ENCODE measurements around the gene HOXA3.

HOXA3 gene

DNA sequence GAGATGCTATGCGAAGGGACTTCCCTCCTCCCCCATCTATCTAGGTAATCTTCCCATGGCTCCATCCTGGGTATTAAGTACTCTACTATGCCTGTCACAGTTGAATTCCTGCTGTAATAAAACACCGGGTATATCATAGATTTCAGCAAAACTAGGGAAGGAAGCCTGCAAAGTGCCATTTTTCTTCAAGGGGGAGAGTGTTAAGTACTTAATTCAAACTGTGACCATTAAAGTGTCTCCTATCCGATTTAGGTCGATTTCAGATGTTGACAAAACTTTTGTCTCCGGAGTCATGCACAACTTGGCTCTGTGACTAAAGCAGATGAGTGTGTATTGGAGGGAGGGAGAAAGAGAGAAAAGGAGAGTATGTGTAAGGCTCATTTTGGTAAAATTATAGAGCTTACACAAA is 26.4 kb downstream of the HOXA3 start:
- DNase-seq, result no peak

DNA sequence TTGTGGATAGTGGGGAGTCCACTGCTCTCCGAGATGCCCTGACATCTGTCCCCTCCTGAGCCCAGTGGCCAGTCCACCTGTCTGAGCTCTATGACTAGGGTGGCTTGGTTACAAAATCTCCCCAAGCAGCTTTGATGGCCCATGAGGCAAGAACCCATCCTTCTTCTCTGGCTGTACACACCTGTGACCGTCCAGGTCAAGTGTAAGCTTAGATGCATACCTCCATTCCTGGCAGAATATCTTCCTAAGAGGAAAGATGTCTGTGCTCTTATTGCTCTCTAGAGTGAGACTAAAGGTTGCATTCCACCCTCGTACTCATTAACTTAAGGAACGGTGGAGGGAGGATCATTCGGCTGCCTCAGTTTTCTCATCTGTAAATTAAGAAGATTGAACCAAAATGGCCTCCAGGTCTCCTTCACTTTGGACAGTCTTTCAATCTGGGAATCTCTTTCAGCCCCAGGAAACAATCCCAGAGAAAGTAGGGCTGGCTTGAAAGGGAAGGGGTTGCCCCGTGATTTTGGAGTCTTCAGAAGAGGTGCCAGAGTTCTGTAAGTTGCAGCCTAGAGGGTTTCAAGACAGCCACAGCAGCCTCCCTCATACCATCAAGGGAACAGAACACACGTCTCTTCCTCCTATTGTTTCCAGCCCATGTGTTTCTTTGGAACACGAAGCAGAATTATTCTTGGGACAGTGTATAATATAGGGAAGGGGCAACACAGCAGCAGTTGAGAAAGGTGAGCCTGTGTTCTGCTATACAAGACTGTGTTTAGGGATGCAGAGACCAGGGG is 27.3 kb downstream of the HOXA3 start:
- no peak for DNase-seq

DNA sequence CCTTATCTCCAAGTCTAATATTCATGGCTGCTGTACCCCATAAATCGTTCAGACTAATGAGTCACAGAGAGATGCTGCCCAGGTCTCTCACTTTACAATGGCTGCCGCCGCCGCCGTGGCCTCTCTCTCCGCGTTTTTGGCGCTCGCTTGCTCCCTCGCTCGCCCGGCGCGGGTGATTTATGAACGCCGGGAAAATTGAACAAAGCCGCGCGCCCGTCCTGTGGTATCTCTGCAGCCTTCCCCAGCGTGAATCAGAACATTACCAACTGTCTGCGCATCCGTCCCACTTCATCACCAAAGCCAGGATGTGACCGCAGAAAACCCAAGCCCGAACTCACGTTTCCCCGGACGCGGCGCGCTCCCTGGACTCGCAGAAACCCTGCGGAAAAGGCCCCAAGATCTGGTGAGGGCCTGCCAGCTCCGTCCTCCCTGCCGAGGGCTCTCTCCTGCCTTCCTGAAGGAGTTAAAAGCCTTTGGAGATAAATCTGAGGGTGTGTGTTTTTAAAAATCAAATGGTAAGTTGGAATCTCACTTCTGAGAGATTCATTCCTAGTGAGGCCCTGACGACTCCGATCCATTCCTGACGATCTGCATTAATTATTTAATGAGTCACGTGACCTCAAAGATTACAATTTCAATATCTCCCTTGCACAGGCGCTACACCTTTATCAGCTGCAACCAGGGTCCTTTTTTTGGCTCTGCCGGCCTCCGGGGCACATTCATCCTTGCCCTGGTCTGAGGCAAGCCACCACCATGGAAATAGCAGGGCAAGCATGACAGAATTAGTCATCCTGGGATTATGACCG is 28.1 kb downstream of the HOXA3 start:
- DNase-seq, result no peak

DNA sequence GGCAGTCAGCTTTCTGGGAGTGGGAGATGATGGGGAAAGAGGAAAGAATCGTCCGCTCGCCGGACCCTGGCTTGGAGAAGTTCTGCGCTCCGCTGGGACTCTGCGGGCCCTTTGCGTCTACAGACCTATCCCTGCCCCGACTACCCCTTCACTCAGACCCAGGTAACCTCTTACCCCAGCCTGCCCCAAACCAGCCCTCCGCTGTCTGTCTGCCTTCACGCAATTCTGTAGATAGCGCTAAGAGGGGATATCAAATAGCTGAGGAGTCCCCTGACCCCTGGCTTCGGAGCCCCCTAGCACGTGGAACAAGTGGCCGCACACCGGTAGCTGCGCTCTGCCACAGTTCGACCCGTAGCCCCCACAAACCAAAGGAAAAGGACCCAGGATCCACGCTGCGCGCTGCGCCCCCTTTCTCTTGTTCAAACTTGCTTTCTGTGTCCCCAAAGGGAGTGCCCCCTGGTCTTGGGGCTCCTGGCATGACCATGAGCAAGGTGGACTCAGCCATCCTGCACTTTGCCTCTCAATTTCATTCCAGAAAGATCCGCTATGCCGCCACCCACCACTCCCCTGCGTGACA is 28.8 kb downstream of the HOXA3 start:
- DNase-seq, result no peak

DNA sequence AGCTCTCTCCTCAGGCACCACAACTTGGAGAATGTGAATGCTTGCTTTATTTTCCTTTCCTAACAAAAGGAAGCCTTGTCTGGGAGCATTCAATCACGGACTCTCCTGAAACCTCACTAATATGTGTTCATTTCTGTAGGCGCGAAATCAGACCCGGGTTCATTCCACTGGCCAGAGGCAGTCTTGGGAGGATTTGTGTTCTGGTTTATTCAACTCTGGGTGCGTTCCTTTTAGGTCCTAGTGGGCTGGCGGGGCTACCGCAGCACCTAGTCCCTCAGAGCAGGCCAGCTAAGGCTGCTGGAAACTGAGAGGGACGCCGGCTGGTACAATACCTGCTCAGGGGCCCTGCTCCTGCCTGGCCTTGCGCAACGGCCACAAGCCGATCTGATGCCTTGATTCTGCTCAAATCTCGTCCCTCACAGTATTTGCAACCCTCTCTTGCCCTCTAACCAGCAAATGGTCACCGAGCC is 29.3 kb downstream of the HOXA3 start:
- DNase-seq, result no peak

DNA sequence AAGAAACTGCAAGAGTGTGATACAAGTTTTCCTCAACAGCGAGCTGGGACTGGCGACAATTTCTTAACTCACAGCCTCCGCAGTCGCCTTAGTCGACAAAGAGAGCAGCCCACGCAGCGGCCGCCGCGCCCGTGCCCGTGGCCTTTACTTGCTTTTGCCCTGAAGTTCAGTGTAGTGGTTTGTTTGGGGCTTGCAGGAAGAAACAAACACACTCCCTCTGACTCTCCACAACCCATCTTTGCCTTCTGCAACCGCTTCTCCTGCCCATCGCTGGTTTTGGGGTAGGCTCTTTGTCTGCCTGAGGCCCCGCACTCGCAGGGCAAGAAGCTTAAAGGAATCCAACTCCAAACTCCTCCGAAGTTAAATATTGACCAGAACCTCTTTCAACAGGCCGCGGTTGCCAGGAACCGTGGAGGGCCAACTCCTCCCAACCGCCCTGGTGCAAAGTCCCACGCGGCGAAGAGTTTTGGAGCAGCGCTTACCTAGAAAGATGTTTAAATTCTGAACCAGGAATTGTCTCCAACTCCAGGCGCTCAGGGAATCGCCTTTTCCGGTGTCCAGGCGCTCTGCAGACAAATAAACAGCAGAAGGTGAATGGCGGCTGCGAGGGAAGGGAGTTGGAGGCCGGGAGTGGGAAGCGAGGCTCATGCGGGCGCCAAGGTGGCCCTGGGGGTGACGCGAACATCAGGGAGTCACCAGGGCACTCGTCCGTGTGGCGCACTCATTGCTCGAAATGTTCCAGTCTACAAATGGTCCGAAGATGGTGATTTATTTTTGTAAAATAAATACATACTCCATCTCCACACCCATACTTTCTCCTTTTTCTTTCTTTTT is 30.1 kb downstream of the HOXA3 start:
- DNase-seq, result no peak

DNA sequence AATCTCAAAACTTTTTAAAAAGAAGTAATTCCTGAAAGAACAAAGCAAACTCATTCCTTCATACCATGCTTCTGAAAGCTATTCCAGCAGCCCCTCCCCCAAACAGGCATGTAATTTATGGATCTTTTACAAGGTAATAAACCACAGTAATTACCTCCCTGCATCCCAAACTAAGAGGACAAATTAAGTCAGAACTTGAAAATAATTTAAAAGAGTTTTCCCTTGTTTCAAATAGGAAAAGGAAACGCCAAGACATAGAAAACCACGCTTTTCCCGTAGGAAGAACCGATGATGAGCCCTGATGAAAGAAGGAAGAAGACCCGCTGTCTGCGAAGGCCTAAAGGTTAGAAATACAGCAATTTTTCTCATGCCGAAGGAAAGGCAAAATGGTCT is 30.7 kb downstream of the HOXA3 start:
- DNase-seq, result no peak

DNA sequence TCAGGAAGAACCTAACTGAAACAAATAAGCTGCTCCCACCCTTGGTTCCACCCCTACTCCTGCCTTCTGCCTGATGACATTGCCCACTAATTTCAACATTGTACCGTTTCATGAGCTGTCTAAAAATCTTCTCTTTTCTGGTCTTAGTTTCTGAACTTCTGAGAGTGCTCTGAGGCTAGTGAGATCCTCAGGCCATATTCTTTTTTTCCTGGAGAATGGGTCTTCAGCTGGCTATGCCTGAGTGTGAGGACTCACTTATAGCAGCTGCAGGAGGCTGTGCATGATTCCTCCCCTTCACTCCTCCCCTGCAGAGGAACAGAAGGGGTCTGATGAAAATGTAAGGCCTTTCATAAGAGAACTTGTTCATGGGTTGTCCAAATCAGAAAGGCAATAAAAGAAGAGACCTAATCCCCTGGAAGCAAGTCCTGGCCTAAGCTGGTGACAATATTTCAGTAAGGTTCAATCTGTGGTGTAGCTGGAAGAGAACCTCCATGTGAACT is 32.9 kb downstream of the HOXA3 start:
- DNase-seq, result no peak

DNA sequence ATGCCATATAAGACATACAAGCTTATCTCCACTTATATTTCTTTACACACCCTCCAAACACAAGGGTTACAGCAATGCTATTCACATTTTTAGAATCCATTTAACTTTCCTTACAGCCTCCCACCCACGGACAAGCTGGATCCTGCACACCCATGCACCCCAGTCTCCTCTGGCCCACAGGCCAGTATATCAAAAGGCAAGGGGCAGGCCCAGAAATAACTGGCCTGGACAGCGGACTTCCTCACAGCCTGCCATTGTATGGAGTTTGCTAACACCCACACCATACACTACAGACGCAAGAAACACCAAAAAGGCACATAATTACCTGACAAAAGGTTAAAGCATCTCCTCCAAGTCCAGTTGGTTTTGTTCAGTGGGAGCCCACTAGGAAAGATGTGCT is 33.8 kb downstream of the HOXA3 start:
- no peak for DNase-seq

DNA sequence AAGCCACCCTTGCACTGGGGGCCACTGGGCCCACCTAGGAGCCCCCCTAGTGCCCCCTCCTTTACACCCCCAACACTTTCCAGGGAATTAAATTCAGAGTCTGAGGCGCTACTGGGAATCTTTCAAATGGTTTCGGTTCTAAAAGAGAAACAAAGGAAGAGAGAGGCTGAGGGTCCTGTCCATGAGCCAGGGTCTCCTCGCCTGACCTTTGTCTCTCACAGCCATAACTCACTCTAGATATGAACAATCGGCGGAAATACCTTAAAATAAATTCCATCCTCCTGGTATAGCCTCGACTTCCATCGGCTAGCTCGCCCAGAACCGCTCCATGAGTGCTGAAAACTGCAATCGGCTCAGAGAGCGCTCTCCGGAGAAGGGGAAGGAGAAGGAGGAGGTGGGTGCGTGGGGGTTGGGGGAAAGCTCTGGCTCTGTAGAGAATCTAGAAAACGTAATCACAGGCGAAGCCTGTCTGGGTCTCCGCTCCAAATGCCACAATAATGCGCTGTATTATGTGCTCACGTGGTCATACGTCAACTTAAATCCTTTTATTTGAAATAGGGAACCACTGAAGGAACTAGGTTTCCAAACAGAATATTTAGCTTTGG is 34.4 kb downstream of the HOXA3 start:
- no peak for DNase-seq

DNA sequence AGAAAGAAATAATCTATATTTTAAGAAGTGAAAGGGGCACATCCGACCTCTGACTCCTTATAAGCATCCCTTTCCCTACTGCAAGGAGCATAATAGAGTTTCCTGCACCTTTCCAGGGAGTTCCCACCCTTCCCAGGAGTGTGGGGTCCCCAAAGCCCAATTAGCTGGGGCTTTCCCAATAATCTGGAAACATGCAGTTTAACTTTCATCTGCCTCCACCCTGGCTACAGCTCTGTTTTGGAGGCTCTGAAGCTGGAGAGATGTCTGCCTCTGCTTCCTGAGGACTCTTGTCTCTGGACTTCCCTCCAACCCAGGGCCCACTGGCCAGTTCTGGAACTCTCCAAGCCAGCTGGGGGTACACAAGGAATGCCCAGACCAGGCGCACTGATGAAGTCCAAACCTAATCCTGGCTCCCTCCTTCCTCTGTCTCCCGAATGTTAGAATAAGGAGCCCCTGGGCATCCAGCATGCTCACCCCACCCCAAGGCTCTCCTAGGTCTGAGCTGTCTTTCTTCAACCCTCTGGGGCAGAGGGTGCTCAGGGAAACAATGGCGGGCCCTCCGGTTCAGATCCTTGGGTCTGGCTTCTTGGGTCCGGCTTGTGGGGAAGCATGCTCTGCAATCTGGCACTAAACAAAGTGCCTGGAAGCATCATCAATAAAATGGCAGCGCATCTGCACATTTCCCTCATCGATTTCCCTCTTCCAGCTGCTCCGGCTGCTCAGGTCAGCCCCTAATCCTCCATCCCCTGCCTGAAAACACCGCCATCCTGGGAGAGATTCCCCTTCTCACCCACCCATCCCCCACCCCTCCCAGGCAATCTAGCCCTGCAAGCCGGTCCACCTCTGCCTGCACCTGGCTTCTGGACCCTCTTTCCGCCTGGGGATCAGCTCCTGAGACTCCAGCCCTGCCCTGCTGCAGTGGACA is 35.2 kb downstream of the HOXA3 start:
- no peak for DNase-seq

DNA sequence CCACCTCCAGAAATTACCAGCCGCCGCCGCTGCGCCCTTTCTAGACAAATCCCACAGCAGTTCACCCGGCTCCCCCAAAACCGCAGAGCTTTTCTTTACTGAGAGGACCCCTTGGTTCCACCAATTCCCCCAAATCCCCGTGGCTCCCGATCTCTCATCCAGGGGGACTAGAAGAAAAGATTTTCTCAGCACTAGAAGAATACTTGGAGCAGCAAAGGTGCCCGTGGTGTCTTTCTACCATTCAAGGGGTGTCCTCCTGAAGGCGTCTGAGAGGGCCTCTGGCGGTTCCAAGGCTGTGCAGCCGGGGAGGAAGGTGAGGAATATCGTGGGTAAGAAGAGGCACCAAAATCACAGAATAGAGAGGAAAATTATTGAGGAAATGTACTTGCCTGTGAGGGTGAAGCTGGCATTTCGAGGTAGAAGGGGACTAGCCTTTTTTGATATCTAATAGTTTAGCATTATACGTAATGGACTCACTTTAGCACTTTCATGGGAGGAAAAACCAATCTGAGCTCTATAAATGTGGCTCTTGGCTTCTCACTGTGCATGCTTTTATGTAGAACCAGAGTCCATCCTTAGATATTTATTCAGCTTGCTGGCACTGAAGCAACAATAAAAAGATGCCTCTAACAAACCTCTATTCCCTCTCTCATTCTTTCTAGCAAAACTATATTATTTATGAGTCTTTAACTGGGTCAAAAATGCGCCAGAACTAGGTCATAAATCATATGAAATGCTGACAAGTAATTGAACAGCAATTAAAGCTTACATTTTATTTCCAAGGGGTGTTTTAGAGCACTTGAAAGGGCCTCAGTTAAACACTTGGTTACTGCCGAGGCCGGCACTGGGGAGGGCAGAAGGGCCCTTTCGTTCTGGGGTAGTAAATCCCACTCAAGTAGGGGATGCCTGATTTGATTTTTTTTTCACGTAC is 36.1 kb downstream of the HOXA3 start:
- DNase-seq, result no peak

DNA sequence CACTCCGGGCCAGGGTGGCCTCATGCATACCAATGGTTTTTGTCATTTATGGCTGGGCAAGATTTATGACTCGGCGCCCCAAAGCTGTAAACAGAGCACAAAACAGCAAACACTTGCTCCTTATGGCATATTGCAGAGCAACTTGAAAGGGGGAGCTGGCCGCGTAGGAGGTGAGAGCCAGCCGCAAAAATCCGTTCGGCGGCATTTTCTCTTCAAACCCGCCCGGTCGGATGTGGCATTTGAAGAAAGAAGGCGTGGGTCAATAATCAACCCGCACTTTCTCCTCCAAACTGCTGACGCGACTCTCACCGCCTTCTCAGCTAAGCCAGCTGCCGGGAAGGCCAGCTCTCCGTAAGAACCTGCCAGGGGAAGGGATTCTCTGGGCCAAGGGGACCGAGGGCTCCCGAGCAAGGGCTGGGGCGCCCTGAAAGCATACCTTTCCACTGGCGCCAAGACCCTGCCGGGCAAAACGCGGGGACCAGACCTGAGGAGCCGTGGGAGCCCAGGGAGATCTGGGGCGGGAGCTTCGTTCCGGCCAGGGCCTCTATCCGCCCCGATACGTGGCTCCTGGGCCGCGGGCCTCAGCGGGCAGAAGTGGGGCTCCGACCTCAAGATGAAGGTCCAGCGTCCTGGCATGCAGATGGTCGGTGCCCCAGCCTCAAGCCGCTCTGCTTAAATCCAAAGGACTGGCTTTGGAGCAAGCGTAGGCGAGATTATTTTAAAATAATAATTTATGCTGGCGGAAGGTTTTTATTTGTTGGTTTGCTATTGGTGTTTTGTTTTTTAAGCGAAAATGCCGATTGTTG is 37.0 kb downstream of the HOXA3 start:
- no peak for DNase-seq

DNA sequence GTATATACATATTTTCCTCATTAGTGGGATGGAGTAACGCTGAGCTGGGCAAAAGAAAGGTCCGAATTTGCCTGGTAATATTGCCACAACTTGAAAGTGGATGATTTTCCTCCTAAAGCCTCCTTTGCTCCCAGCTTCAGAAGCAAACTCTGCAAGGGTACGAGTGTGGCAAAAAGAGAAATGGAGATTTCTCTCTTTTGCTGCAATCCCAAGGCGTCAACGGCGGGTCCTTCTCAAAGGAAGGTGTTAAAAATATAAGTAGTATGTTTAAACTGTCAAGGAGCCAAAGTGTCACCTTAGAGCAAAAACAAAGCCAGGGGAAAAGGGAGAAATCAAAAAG is 37.5 kb downstream of the HOXA3 start:
- DNase-seq, result no peak

DNA sequence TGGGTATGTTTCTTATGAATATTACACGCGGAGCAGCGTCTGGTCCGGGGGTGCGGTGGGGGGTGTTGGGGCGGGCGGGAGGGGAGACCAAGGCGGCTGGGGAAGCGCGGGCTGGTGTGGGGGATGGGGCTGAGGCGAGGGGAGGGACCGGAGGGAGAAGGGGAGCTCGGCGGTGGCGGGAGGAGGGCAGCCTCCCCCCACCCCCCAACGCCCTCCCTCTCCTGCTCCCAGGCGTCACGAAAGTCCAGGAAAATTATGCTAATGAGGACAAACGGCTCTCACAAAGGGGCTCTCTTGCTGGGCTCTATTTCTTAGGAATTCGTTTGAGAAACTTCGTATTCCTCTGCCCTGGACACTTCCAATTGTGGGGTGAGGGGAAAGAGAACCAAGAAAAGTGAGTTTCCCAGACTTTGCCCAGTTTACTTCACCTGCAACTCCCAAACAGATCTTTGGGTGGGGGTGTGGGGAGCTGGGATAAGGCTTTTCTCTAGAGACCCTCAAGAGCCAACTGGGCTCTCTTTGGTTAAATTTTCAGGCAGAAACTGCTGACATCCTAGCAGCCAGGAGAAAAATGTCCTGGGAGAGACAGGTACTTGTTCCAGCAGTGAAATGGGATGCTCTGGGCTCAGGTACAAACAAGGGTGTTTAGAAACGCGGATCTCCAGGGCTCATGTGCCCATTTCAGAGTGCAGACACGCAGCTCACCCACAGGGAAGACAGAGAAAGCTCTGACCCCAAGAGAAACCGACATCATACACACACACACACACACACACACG is 38.2 kb downstream of the HOXA3 start:
- DNase-seq, result no peak

DNA sequence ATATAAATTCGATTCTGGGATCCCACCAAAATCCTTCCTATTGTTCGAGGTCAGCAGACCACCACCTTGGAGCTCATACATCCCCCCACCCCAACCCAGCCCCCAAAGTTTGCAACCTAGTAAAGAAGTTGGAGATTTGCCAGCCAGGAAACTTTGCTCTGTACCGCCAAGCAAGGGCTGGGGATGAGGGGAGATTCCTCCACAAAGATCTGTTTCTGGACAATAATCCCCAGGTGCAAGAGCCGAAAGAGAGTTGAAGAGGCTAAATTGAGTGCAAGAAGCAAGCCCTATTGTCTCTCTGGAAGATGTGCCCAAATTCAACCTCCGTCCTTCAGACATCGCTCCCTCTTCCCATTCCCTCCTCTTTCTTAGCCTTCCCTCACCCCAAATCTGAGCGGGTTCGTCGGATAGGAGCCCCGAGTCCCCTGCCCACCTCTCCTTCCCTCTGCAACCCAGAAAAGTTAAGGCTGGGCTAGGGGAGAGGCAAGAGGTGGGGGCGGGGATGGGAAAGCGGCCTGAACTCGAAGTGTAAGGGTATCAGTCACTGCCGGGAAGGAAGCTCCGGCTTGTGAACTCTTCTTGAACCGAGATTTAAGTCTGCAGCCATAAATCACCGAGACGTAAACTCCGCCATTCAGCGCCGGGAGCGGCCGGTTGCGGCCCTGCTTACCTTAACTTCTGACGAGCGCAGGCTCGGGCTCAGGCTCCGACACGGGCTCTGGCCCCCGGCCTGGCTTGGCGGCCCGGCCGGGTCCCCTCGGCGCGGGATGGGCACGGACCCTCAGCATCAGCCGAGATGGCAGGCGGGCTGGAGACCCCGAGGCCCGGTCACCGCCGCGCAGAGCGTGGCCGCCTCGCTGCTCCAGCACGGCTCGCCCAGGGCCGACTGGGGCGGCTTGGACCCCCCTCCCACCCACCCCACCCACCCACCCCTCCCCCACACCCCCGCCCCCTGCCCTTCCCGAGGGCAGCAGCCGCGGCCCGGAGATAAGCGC is 39.1 kb downstream of the HOXA3 start:
- no peak for DNase-seq

DNA sequence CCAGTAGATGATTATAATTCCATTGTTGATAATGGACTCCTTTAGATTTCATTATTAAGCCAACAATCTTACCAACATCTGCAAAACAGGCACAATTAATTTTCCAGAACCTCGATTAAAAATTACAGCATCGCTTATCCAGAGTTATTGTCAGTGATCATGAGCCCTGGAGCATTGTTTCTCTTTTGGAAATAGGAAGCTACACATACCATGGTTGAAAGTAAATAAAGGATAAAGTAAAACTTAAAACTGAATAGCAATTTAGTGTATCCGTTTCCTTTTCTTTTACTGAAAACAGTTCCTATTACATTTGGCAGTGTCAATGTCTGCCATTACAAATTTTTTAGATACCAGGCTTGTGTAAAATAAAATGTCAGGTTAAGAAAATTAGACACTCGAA is 40.0 kb downstream of the HOXA3 start:
- DNase-seq, result no peak

Measured in CD4-positive, alpha-beta T cell treated with Interleukin-4 for 1 hour (primary cell).